Activated naive CD4-positive, alpha-beta T cell treated with anti-CD3 and anti-CD28 coated beads, Interleukin-2, amount 10 ng/mL, durations not matched to agents 7 days and 5 days (primary cell): ENCODE results near the gene HS6ST1.
"Not testable (repeated sequence)": the region's sequence is repeated elsewhere in the genome, so short reads cannot be mapped to it uniquely, and the experiment has no call there.

Experiments
- CTCF ChIA-PET: fragments of 350-600 bp; sonication (Branson Sonifier 250); formaldehyde crosslinking; loops from one replicate; lab custom pipeline; 2021; ENCODE audit warnings: antibody characterized with exemption; lab: Charles Lee
- DNase-seq: peaks from one replicate; pipeline ENCODE4 v3.0.0-alpha.2; 2020
- H3K27ac Mint-ChIP-seq: one replicate; pipeline ENCODE4 v1.8.0; 2021; ENCODE audit warnings: mild to moderate bottlenecking, moderate library complexity, mixed read lengths
- H3K27me3 Mint-ChIP-seq: one replicate; pipeline ENCODE4 v1.8.0; 2021; ENCODE audit warnings: mild to moderate bottlenecking, mixed read lengths
- H3K36me3 Mint-ChIP-seq: one replicate; pipeline ENCODE4 v1.8.0; 2021; ENCODE audit warnings: mixed read lengths
- H3K4me1 Mint-ChIP-seq: one replicate; pipeline ENCODE4 v1.8.0; 2021; ENCODE audit warnings: mixed read lengths
- H3K4me3 Mint-ChIP-seq: one replicate; pipeline ENCODE4 v1.8.0; 2021; ENCODE audit warnings: mild to moderate bottlenecking, moderate library complexity, mixed read lengths
- H3K9me3 Mint-ChIP-seq: one replicate; pipeline ENCODE4 v1.8.0; 2021; ENCODE audit warnings: mixed read lengths

The HS6ST1 gene

DNA sequence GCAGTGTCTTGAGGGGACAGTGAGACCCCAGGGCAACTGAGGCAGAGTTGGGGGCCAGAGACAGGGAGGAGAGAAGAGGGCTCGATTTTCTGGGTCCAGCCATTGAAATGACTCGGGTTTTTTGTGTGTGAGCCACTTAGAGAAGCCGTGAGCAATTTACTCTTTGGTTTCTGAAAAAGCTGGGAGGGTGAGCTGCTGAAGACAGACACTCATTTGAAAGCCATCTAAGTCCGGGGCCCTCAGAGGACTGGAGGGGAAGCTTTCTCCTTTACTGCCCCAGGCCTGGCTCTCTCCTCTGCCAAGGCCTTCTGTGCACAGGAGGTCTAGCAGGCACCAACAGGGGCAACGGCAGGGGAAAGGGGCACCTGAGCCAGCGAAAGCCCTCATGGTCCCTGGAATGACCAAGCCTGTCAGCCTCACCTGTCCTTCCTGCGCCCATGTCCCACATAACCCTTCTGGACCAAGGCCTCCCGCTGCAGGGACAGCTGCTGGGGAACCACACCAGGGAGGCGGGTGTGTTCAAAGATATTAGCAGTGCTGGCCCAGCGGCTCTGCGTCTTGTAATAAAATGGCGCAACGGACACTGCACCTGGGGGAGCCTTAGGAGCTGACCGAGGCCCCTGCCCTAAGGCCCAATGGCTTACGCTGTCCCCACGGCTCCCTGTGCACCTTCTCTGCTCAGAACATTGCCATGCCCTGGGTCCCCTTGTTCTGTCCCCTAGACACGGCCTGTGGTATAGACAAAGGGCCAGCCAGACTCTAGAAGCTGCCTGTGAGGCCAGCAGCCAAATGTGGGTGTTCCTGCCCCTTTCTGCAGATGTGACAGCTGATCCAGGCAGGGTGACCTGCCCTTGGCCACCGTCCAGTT lies 45.8 kb downstream of the HS6ST1 start:
- no peak overlapping the region for H3K4me3 Mint-ChIP-seq
- H3K9me3 Mint-ChIP-seq = peaks cover 10% of the 10 kb centered on the region
- CTCF ChIA-PET = no interaction called here
- no peak for DNase-seq
- H3K27ac Mint-ChIP-seq = no peak overlapping the region
- peaks cover 10% of the 10 kb centered on the region for H3K36me3 Mint-ChIP-seq
- H3K4me1 Mint-ChIP-seq = peaks cover 3% of the 10 kb centered on the region
- H3K27me3 Mint-ChIP-seq = no peaks in the 10 kb centered on the region

DNA sequence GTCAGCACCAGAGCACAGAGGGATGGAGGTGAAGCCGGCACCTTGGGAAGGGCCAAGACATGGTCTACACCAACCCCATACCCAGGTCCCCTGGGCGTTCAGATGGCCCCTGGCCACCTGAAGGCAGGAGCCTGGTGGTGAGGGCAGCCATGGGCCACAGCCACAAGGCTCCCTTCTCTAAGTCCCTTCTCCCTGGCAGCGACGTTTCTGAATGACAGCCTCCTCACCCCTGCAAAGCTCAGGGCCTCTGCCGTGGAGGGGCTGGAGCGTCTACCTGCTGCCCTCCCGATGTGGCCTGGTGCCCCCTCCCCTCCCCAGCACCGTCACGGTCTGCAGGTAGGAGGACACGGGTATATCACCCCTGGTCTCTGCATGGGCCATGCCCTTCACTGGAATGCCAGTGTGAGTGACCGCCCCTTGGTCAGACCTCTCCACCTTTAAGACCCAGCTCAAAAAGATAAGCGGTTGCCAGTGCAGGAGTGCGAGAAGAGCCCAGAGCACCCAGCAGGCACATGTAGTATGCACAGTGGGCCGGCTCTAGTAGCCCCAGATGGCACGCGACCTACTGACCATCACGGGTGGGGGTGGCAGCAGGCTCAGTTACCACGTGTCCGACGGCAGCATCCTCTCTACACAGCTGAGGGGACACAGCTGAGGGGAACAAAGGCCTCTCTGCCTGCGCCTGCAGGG lies 46.6 kb downstream of the HS6ST1 start:
- peaks cover 10% of the 10 kb centered on the region for H3K36me3 Mint-ChIP-seq
- no peak overlapping the region for H3K27ac Mint-ChIP-seq
- DNase-seq = no peak
- no peaks in the 10 kb centered on the region for H3K27me3 Mint-ChIP-seq
- peaks cover 10% of the 10 kb centered on the region for H3K9me3 Mint-ChIP-seq
- CTCF ChIA-PET = no interaction called here
- H3K4me3 Mint-ChIP-seq = no peak overlapping the region
- H3K4me1 Mint-ChIP-seq = peaks cover 3% of the 10 kb centered on the region

DNA sequence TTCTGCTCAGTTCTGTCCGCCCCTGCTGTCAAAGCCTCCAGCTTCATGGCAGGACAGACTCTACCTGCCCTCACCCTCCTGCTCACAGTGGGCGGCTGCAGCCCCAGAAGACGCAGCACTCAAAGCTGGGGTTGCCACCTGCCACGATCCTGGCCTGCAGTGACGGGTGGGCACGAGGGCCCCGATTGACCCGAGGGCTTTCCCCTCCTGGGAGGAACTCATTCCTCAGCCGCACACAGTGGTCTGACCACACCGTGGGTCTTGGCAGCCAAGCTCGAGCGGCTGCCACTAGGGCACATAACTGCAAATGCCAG lies 47.1 kb downstream of the HS6ST1 start:
- no peak overlapping the region for H3K27ac Mint-ChIP-seq
- H3K4me3 Mint-ChIP-seq = no peak overlapping the region
- peaks cover 3% of the 10 kb centered on the region for H3K4me1 Mint-ChIP-seq
- CTCF ChIA-PET = no interaction called here
- H3K9me3 Mint-ChIP-seq = peaks cover 10% of the 10 kb centered on the region
- H3K36me3 Mint-ChIP-seq = peaks cover 10% of the 10 kb centered on the region
- no peaks in the 10 kb centered on the region for H3K27me3 Mint-ChIP-seq
- no peak for DNase-seq

DNA sequence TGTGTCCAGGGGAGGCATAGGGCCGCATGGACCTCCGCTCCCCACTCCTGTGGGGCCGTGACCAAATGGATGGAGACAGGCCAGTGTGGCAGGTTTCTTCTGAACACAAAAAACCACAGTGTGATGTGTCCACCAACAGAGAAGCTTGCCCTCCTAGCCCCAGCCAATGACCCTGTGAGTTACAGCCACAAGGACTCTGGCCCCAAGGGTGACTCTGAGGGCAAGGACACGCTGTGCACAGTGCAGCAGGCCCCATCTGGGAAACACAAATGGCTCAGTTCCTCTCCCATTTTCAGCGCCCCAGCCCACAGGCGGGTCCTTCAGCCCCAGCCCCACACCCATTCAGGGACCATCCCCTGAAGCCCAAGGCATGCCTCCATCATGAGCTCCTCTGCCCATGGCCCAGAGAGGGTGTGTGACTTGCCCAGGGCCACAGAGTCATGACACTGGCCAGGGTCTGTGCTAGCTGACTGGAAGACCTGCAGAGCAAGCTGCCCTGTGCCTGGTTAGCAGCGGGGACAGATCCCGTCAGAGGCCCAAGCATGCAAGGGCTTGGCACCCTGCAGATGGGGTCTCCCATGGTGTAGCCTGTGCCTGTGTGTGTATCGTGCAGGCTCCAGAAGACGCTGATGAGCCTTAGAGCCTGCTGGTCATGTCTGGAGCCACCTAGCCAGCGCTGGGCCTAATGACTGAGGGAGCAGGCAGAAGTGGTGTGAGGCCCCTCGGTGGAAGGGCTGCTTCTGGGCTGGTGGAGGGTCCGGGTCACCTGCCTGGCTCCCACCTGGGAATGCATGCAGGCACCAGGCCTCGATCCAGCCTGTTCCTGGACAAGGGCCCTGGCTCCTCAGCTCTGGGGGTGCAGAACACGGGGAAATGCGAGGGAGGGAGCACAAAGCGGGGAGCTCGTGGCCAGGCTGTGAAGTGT lies 47.7 kb downstream of the HS6ST1 start:
- Mint-ChIP-seq H3K36me3 (peaks cover 10% of the 10 kb centered on the region), H3K9me3 (peaks cover 10% of the 10 kb centered on the region), H3K27me3 (no peaks in the 10 kb centered on the region), H3K4me3 (no peak overlapping the region), H3K27ac (no peak overlapping the region), H3K4me1 (peaks cover 3% of the 10 kb centered on the region)
- no peak for DNase-seq
- CTCF ChIA-PET = no interaction called here

DNA sequence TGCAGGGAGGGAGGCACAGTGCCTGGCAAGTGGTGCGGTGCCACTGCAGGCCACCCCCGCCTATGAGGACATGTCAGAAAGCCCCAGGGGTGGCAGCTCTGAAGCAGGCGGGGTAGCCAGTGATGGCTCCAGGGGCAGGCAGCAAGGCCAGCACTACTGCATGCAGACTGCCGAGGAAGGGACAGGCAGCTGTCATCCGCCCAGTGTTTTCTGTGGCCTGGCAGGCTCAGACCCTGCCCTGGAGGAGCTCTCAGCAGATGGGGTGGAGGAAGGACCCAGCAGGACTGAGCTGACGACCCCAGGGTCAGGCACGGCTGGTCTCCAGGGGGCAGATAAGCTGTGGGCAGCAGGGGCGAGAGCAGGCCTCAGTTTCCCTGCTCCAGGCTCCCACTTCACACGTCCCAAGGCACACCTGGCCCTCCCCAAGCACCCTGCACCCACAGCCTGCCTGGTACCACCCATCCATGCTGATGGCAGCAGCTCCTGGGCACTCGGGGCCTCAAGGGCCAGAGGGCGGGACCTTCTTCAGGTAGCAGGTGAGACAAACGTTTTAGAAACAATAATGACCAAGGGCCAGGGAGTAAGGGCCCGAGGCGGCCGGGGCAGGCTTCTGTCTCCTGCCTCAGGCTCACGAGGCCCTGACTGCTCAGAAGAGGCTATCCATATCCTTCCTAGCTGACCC lies 48.5 kb downstream of the HS6ST1 start:
- Mint-ChIP-seq H3K4me1 (peaks cover 3% of the 10 kb centered on the region), H3K9me3 (peaks cover 9% of the 10 kb centered on the region), H3K4me3 (no peak overlapping the region), H3K27me3 (no peaks in the 10 kb centered on the region), H3K36me3 (peaks cover 10% of the 10 kb centered on the region), H3K27ac (no peak overlapping the region)
- CTCF ChIA-PET = no interaction called here
- no peak for DNase-seq

DNA sequence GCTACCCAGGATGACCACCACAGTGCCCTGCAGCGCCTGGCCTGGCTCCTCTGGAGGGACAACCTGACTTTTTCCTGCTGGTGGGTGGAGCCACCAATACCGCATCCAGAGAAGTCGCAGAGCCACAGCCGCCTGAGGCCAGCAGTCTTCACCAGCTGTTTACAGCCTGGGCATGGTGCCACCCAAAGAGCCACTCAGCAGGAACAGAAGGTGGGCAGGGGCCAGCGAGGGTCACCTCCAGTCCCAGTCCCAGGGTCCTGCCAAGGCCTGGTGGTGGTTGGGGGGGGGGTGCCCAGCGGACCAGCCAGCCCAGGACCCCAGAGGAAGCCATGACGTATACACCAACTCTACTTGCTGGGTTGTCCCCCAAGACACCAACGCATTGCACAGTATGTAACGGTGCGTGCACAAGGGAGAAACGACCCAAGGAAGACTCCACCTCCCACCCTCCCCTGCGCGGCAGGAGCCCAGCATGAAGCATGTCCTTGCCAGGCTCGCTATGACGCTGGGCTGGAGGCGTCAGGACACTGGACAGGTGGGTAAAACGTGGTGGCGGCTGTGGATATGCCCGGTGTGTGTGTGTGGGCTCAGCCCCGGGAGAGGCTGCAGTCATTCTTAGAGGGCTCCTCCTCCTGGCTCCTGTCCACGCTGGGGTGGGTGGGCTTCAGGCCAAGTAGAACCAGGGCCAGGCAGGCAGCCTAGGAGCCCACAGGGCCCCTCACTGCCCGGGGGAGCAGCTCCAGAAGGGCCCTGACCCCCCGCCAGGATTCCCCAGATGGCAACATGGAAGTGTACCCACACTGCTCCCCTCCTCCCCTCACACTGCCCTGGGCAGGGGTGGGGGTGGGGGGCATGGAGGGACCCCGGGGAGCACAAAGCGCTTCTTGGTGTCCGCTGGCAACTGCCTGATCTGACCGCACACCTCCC lies 49.3 kb downstream of the HS6ST1 start:
- Mint-ChIP-seq H3K9me3 (peaks cover 5% of the 10 kb centered on the region), H3K27ac (no peak overlapping the region), H3K4me3 (no peak overlapping the region), H3K4me1 (peaks cover 3% of the 10 kb centered on the region), H3K27me3 (no peaks in the 10 kb centered on the region), H3K36me3 (peaks cover 5% of the 10 kb centered on the region)
- DNase-seq = no peak
- CTCF ChIA-PET = no interaction called here

DNA sequence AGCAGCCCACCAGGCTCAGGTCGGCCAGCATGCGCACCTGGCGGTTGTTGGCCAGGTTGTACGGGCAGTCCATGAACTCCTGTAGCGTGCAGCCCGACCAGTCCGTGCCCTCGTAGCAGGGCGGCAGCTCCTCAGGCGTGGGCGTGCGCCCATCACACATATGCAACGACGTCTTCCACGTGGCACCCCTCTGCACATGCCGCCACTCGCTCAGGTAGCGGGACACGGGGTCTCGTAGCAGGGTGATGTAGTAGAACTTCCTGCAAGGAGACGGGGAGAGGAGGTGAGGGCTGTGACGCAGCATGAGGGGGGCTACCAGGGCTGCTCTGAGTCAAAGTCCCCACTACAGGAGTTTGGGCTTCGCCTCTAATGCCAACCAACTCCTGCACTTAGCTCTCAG lies 50.1 kb downstream of the HS6ST1 start:
- CTCF ChIA-PET, H3K9me3 Mint-ChIP-seq, H3K4me3 Mint-ChIP-seq, H3K36me3 Mint-ChIP-seq, H3K27me3 Mint-ChIP-seq, H3K4me1 Mint-ChIP-seq, H3K27ac Mint-ChIP-seq, DNase-seq: not testable (repeated sequence)

DNA sequence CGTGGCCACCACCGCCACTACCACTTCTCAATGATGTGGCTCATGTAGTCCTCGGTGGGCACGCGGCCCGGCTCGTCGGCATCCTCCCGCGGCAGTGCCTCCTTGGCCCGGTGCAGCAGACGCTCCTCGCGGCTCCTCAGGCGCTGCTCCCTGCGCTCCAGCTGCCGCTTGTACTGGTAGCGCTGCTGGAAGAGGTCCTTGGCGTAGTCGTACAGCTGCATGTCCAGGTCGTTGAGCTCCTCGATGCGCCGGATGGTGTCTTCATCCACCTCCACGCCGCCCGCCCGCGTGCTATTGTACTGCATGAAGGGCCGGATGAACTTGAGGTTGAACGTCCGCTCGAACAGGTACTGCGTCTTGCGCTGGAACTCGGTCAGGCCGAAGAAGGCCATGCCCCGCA lies 50.5 kb downstream of the HS6ST1 start:
- H3K27ac Mint-ChIP-seq, CTCF ChIA-PET, H3K4me3 Mint-ChIP-seq, DNase-seq, H3K4me1 Mint-ChIP-seq, H3K36me3 Mint-ChIP-seq, H3K27me3 Mint-ChIP-seq, H3K9me3 Mint-ChIP-seq: not testable (repeated sequence)

DNA sequence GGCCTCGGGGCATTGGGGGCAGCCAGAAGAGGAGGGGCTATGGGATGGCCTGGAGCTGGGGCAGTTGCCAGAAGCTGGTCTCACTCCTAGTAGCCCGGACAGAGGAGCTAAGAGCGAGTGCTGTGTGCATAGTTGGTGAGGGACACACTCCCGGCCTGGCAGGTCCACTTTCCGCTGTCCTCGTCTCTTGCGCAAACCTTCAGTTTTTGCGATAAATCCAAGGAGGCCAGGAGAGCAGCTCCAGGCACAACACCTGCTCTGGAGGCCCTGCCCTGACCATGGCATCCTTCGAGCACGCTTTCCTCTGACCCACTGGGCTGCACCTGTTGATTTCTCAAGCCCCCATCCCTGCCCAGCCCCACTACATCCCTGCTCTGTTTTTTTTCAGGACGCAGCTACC lies 51.0 kb downstream of the HS6ST1 start:
- H3K36me3 Mint-ChIP-seq, H3K4me3 Mint-ChIP-seq, H3K27ac Mint-ChIP-seq, H3K27me3 Mint-ChIP-seq, DNase-seq, CTCF ChIA-PET, H3K4me1 Mint-ChIP-seq, H3K9me3 Mint-ChIP-seq: not testable (repeated sequence)

DNA sequence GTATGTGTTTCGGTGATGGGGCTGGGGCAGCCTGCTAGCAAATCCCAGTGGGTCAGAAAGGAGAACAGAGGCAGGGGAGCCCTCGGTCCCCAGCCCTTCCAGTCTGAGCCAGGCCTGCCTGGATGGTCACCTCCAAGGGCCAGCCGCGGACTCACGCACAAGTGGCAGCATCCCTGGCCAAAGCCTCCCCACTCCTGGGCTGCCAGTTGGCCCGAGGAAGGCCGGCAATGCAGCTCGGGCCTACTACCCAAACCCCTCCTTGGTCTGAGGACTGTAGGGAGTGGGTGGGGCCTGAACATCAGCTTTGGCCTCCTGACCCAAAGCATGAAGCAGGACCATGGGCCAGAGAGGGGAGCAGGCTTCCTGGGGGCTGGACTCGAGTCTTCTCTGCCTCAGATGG lies 51.5 kb downstream of the HS6ST1 start:
- CTCF ChIA-PET, H3K36me3 Mint-ChIP-seq, H3K27me3 Mint-ChIP-seq, H3K4me3 Mint-ChIP-seq, H3K4me1 Mint-ChIP-seq, H3K27ac Mint-ChIP-seq, DNase-seq, H3K9me3 Mint-ChIP-seq: not testable (repeated sequence)

DNA sequence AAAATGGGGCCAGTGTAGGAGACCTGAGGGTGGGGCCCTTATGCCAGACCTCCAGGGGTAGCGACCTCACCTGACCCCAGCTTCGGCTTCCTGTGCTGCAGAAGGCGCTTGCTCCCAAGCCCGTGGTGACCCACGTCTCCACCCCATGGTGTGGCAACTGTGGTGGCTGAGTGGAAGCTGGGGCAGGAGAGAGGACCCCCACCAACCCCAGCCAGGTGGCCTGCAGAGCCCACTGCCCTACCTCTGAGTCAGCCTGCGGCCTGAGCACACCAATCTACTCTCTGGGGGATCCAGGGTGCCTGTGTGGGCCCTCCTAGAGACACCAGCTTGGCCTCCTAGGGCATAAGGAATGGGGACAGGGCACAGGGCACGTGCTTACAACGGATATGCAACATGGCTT lies 52.2 kb downstream of the HS6ST1 start:
- H3K27ac Mint-ChIP-seq, H3K27me3 Mint-ChIP-seq, H3K9me3 Mint-ChIP-seq, H3K4me1 Mint-ChIP-seq, CTCF ChIA-PET, H3K36me3 Mint-ChIP-seq, H3K4me3 Mint-ChIP-seq, DNase-seq: not testable (repeated sequence)

DNA sequence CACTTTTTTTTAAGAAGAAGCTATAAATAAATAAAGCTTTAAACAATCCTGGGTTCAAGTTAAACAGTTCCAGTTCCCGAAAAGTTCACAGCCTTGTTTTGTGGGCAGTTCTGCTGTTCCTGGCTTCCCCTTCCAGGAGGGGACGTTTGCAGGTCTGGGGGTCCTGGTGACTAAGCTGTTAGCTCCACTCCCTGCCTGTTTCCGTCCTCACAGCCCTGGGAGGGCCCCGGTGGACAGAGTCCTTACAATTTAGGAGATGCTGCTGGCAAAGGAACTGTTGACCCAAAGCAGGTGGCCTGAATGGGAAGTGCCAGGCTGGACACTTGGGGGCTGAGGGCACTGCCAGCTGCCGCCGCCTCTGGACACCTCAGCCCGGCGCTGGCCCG lies 53.1 kb downstream of the HS6ST1 start:
- H3K4me3 Mint-ChIP-seq, H3K4me1 Mint-ChIP-seq, CTCF ChIA-PET, H3K27me3 Mint-ChIP-seq, H3K9me3 Mint-ChIP-seq, DNase-seq, H3K36me3 Mint-ChIP-seq, H3K27ac Mint-ChIP-seq: not testable (repeated sequence)

DNA sequence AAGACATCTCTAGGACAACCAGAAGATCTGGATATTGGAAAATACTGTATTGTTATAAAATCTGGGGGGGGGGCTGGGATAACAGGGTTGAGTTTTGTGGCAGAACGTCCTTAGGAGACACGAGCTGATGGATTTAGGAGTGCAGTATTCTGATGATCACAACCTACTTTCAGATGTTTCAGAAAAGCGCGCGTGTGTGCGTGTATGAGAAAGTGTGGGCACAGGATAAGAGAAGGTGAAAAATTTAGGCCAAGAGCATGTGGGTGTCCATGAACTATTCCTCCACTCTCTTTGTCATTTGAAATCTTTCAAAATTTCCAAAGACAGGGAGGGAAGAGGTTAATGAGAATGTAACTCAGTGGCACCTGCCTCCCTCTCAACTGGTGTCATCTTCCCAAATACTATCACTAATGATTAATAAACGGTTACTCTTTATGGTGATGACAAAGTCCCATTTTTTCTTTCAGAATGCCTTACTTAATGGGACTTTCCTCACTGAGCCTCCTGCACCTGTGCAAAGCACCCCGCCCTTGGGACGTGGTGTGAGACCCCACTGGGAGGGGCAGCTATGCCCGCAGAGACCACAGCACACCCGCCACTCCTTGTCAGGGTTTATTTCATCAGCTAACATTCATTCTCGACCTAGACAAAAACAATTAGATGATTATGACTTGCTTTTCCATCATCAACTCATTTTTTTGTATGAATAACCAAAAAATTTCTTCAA lies 53.6 kb downstream of the HS6ST1 start:
- Mint-ChIP-seq H3K27ac (no peak overlapping the region), H3K4me1 (no peaks in the 10 kb centered on the region), H3K4me3 (no peak overlapping the region), H3K36me3 (no peaks in the 10 kb centered on the region), H3K9me3 (no peaks in the 10 kb centered on the region), H3K27me3 (no peaks in the 10 kb centered on the region)
- CTCF ChIA-PET = no interaction called here
- DNase-seq = no peak
